ENCODE measurements around the gene LILRB3.

GRCh38 chr19:54229146-54229545, 6.3 kb upstream of the LILRB3 start:
- TF ChIP-seq, protein P1, sequence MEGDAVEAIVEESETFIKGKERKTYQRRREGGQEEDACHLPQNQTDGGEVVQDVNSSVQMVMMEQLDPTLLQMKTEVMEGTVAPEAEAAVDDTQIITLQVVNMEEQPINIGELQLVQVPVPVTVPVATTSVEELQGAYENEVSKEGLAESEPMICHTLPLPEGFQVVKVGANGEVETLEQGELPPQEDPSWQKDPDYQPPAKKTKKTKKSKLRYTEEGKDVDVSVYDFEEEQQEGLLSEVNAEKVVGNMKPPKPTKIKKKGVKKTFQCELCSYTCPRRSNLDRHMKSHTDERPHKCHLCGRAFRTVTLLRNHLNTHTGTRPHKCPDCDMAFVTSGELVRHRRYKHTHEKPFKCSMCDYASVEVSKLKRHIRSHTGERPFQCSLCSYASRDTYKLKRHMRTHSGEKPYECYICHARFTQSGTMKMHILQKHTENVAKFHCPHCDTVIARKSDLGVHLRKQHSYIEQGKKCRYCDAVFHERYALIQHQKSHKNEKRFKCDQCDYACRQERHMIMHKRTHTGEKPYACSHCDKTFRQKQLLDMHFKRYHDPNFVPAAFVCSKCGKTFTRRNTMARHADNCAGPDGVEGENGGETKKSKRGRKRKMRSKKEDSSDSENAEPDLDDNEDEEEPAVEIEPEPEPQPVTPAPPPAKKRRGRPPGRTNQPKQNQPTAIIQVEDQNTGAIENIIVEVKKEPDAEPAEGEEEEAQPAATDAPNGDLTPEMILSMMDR (conservative IDR thresholded peaks at IDR 0.05 in 1 of 2, IDR thresholded peaks at IDR 0.05 in 1 of 2; ENCODE audit: low read depth in 1 of 2, low read length in 2 of 2) = no peak
- TF ChIP-seq EZH2 (IDR thresholded peaks at IDR 0.05; ENCODE audit: low read length, missing control alignments) = no peak
